AG04450 (cell line): ENCODE data around the gene FRMD3. TPM values are rescaled to one million over a fixed set of nuclear protein-coding genes. Genes with fewer than 3 reads are reported as not detected.

Source experiments
- CTCF ChIA-PET: fragments of 300-600, 350-600 bp; formaldehyde crosslinking; extraction: SDS; loops from one replicate; lab custom pipeline; 2022; ENCODE audit warnings: antibody characterized with exemption, inconsistent platforms; lab: Charles Lee
- POLR2A ChIA-PET: fragments of 350-600 bp; formaldehyde crosslinking; extraction: SDS; loops from one replicate; lab custom pipeline; 2021; ENCODE audit warnings: antibody characterized with exemption, inconsistent platforms; lab: Yijun Ruan, JAX
- DNase-seq: peaks from one replicate; pipeline ENCODE4 v3.0.0-alpha.2; 2011; ENCODE audit warnings: low read depth, low spot score
- H3K27ac ChIP-seq: one replicate; pipeline ENCODE4 v1.5.1; 2012; ENCODE audit warnings: low read depth, low read length, control low read depth
- H3K27me3 ChIP-seq: one replicate; pipeline ENCODE4 v1.6.0; 2012; ENCODE audit warnings: low read length; ENCODE audit not compliant: control insufficient read depth, insufficient read depth
- H3K4me3 ChIP-seq: 2 replicates; pipeline ENCODE4 v1.5.1; 2011; ENCODE audit warnings: mild to moderate bottlenecking, low read depth, low read length, control low read depth
- H3K9me3 ChIP-seq: 2 replicates; pipeline ENCODE4 v1.5.1; 2012; ENCODE audit warnings: low read length; ENCODE audit not compliant: control insufficient read depth, insufficient read depth
- polyA plus RNA-seq: library from polyadenylated mRNA; depleted of rRNA; stranded (reverse); fragments of >200 nt; gene quantifications from 2 replicates; pipeline ENCODE4 v1.2.3, GENCODE V29; 2011
- TF ChIP-seq, protein P1 (sequence below): IDR thresholded peaks from 2 replicates; pipeline ENCODE4 v1.5.1; 2011; ENCODE audit warnings: low read depth, low read length, control low read depth, inconsistent platforms

FRMD3 gene
- polyA plus RNA-seq, 1 experiment: 0.10 TPM

- no peak for DNase-seq
- H3K27ac ChIP-seq: no peak overlapping the region
- H3K27me3 ChIP-seq: no peaks in the 10 kb centered on the region
- ChIA-PET CTCF (no interaction called here), POLR2A (no interaction called here)
- H3K9me3 ChIP-seq: no peaks in the 10 kb centered on the region
- TF ChIP-seq, protein P1, sequence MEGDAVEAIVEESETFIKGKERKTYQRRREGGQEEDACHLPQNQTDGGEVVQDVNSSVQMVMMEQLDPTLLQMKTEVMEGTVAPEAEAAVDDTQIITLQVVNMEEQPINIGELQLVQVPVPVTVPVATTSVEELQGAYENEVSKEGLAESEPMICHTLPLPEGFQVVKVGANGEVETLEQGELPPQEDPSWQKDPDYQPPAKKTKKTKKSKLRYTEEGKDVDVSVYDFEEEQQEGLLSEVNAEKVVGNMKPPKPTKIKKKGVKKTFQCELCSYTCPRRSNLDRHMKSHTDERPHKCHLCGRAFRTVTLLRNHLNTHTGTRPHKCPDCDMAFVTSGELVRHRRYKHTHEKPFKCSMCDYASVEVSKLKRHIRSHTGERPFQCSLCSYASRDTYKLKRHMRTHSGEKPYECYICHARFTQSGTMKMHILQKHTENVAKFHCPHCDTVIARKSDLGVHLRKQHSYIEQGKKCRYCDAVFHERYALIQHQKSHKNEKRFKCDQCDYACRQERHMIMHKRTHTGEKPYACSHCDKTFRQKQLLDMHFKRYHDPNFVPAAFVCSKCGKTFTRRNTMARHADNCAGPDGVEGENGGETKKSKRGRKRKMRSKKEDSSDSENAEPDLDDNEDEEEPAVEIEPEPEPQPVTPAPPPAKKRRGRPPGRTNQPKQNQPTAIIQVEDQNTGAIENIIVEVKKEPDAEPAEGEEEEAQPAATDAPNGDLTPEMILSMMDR: no peak
- no peak overlapping the region for H3K4me3 ChIP-seq
These were observed 141.4 kb downstream of the FRMD3 start for GRCh38 chr9:83396813-83397212.

DNA sequence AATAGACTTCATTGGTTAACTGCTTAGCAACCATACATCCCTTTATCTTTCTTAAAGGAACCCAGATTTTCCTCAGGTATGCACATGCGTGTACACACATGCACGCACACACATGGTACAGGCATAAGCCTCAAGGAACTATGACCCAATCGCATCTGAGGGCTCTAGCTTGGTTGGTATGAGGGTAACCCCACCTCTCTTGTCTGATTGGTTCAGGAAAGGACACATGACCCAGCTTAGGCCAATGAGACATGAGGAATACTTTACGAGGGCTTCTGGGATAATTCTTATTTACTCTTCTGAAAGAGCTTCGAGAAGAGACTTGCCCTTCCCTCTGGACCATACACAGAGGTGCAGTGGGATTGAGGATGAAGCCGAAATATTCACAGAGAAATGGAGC is 141.9 kb downstream of the FRMD3 start:
- no peak overlapping the region for H3K27ac ChIP-seq
- DNase-seq: no peak
- H3K9me3 ChIP-seq: no peaks in the 10 kb centered on the region
- H3K27me3 ChIP-seq: no peaks in the 10 kb centered on the region
- no peak overlapping the region for H3K4me3 ChIP-seq
- ChIA-PET CTCF (no interaction called here), POLR2A (no interaction called here)
- TF ChIP-seq, protein P1: no peak

GRCh38 chr9:83392228-83392627 is 146.0 kb downstream of the FRMD3 start:
- no peak overlapping the region for H3K27ac ChIP-seq
- ChIA-PET CTCF (no interaction called here), POLR2A (no interaction called here)
- H3K4me3 ChIP-seq: no peak overlapping the region
- TF ChIP-seq, protein P1: no peak
- no peaks in the 10 kb centered on the region for H3K9me3 ChIP-seq
- no peak for DNase-seq
- no peaks in the 10 kb centered on the region for H3K27me3 ChIP-seq

- CTCF ChIA-PET: no interaction called here
These were observed 149.9 kb downstream of the FRMD3 start for GRCh38 chr9:83388346-83388745.

GRCh38 chr9:83387401-83388185 is 150.6 kb downstream of the FRMD3 start:
- no peak for DNase-seq
- Histone ChIP-seq H3K27me3 (no peaks in the 10 kb centered on the region), H3K9me3 (no peaks in the 10 kb centered on the region), H3K27ac (no peak overlapping the region), H3K4me3 (no peak overlapping the region)
- TF ChIP-seq, protein P1: no peak
- ChIA-PET POLR2A (no interaction called here), CTCF (no interaction called here)

More at GRCh38 chr9:83388346-83388745, 149.9 kb downstream of the FRMD3 start:
- TF ChIP-seq, protein P1: no peak
- H3K9me3 ChIP-seq: no peaks in the 10 kb centered on the region
- no peak overlapping the region for H3K4me3 ChIP-seq
- no peaks in the 10 kb centered on the region for H3K27me3 ChIP-seq
- DNase-seq: no peak
- H3K27ac ChIP-seq: no peak overlapping the region
- POLR2A ChIA-PET: no interaction called here
